Suppressor macrophage (primary cell): ENCODE data around the gene GARNL3.

Source experiments
- DNase-seq, 4 experiments: peaks; one replicate each; pipeline ENCODE4 v3.0.0-alpha.2; 2020 to 2022

GARNL3 gene

GRCh38 chr9:127389381-127390247, 125.0 kb downstream of the GARNL3 start:
- no peak for DNase-seq

GRCh38 chr9:127390248-127390545, 125.6 kb downstream of the GARNL3 start:
- DNase-seq = no peak

DNA sequence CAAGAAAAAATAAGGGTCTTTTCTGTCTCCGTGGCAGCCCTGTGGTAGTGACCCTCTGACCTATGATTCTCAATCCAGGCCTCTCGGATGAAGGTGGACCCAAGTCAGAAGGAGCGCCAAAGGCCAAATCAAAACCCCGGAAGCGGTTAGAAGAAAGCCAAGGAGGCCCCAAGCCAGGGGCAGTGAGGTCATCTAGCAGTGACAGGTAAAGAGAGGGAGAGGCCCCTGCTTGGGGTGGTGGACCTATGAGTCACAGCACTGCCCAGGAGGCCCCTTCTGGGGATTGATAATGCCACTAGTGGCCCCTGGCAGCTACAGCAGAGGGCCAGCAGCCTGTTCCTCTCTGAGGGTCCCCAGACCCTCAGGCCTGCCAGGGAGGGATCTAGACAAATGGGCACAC, 126.0 kb downstream of the GARNL3 start:
- no peak for DNase-seq

GRCh38 chr9:127392166-127392565, 127.6 kb downstream of the GARNL3 start:
- DNase-seq = peak in 2 of 4 experiments; percentile 21 to 33

DNA sequence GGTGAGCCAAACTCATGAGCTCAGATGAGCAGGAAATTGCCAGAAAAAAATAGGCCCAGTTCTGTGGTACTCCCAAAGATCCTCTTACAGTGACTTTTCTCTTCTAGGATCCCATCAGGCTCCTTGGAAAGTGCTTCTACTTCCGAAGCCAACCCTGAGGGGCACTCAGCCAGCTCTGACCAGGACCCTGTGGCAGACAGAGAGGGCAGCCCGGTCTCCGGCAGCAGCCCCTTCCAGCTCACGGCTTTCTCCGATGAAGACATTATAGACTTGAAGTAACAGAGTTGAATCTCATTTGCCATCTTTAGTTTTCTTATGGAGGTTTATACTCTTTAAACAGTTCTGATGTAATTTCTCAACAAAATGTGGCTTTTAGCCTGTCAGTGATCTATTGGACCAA, 128.4 kb downstream of the GARNL3 start:
- no peak for DNase-seq

DNA sequence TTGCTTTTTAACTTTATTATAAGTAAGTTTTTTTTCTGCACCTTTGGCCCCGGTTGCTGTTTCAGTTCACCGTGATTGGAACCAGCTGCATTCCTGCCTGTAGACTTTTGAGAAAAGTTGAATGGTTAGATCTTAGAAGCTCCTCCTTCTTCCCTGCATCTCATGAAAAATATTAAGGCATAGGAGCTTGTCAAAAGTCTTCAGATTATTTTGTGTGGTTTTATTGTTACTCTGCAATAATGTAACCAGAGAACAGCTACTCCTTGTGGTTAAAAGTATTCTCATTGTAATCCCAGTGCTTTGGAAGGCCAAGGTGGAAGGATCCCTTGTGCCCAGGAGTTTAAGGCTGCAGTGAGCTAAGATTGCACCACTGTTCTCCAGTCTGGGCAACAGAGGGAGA, 129.1 kb downstream of the GARNL3 start:
- no peak for DNase-seq

- peak in 3 of 4 experiments; percentile 15 to 52 (median 39) for DNase-seq
These were observed 131.1 kb downstream of the GARNL3 start for GRCh38 chr9:127395497-127396252.

DNA sequence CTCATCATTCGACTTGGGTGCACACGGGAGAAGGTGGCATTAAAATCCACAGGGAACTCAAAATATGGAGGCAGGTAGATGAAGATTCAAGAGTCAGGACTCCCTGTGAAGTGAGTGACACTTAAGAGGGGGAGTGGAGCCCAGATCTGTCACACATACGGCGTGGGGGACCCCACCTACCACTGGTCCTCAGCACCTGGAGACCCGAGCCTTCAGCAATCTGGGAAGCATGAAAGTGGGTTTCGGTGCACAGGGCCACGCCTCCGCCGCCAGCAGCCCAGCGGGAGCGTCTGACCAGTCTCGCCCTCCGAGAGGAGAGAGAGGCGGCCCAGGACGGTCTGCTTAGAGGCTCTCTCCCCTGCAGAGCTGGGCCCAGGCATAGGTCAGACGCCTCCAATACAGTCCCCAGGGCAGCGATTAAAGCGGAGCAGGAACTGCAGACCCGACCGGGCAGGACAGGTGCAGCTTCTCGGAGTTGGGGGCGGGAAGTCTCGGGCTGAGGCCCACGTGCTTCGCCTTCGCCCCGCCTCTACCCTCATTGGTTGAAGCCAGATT, 131.8 kb downstream of the GARNL3 start:
- DNase-seq = no peak

DNA sequence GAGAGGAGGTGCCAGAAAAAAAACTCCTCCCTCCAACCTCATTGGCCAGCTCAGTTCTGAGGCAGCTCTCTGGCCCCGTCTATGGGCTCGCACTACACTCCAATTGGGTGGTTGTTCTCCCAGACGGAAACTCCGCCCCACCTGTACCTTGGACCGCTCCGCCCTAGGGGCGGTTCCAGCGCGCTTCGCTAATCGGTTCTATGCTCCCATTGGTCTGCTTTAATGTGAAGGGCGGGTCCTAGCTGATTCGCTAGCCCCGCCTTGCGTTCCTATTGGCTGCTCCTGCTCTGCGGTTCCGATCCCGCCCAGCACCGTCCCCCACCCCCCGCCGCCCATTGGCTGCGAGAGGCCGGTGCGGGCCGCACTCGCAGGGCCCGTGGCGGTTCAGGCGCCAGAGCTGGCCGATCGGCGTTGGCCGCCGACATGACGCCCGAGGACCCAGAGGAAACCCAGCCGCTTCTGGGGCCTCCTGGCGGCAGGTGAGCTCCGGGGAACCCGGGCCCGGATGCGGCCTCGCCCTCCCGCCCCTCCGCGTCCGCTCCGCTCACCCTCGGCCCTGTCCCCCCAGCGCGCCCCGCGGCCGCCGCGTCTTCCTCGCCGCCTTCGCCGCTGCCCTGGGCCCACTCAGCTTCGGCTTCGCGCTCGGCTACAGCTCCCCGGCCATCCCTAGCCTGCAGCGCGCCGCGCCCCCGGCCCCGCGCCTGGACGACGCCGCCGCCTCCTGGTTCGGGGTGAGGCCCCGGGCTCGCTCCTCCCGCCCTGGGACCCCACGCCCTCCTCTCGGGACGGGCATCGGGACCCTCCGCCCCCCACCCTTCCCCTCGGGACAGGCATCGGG, 132.5 kb downstream of the GARNL3 start, which contains the start of gene SLC2A8:
TSS of gene SLC2A8 (plus strand) at position 362 of the 838 bp plus-strand sequence. CDS start at position 424, 62 bp downstream.
- DNase-seq = peak; percentile 99 to 100 (median 100)

DNA sequence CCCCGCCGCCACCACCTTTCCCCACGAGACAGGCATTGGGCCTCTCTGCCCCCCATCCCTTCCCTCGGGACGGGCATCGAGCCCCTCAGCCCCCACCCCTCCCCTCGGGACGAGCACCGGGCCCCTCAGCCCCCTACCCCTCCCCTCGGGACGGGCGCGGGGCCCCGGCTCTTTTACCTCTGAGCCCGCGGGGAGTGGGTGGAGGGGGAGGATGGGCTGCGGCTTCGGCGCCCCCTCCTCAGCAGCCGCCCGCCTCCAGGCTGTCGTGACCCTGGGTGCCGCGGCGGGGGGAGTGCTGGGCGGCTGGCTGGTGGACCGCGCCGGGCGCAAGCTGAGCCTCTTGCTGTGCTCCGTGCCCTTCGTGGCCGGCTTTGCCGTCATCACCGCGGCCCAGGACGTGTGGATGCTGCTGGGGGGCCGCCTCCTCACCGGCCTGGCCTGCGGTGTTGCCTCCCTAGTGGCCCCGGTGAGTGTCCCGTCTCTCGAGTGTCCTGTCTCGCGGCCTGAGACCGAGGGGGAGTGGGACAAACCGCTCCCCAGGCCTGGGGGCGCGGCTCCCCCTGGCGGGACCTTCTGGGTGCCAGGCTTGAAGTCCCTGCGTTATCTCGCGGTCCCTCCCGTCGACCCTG, 133.2 kb downstream of the GARNL3 start:
- DNase-seq = peak; percentile 37 to 75 (median 53)

DNA sequence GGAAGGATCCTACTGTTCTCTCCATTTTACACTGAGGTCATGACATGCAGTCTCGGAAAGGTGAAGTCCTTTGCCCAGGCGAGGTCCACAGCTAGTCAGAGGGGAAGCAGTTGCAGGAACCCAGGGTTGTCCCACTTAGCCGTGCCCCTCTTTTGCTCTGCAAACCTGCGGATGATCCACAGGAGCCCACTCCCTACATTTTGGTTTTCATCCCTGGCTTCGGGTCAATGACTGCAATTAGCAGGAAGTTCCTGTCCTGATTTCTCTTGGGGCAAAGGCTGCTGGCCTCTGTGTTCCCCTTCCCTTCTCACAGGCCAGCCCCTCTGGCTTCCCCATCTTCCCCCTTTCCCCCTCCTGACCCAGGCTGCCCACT, 133.7 kb downstream of the GARNL3 start:
- DNase-seq = peak in 2 of 4 experiments; percentile 17 to 43

GRCh38 chr9:127398715-127399400, 134.3 kb downstream of the GARNL3 start:
- DNase-seq = no peak

DNA sequence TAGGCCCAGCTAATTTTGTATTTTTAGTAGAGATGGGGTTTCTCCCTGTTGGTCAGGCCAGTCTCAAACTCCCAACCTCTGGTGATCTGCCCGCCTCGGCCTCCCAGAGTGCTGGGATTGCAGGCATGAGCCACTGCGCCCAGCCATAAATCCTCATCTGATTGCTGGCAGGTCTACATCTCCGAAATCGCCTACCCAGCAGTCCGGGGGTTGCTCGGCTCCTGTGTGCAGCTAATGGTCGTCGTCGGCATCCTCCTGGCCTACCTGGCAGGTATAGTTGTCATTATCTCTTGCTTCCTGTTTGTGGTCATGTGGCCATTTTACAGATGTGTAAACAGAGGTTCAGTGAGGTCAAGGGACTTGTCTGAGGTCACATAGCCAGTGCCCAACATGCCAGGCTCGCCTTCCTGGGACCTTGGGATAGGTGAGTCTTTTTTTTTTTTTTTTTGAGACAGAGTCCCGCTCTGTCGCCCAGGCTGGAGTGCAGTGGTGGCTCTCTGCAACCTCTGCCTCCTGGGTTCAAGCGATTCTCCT, 135.2 kb downstream of the GARNL3 start:
- DNase-seq = no peak

GRCh38 chr9:127402401-127403090, 138.0 kb downstream of the GARNL3 start:
- DNase-seq = no peak

GRCh38 chr9:127403507-127404192, 139.1 kb downstream of the GARNL3 start:
- no peak for DNase-seq

GRCh38 chr9:127404631-127405030, 140.1 kb downstream of the GARNL3 start:
- no peak for DNase-seq

DNA sequence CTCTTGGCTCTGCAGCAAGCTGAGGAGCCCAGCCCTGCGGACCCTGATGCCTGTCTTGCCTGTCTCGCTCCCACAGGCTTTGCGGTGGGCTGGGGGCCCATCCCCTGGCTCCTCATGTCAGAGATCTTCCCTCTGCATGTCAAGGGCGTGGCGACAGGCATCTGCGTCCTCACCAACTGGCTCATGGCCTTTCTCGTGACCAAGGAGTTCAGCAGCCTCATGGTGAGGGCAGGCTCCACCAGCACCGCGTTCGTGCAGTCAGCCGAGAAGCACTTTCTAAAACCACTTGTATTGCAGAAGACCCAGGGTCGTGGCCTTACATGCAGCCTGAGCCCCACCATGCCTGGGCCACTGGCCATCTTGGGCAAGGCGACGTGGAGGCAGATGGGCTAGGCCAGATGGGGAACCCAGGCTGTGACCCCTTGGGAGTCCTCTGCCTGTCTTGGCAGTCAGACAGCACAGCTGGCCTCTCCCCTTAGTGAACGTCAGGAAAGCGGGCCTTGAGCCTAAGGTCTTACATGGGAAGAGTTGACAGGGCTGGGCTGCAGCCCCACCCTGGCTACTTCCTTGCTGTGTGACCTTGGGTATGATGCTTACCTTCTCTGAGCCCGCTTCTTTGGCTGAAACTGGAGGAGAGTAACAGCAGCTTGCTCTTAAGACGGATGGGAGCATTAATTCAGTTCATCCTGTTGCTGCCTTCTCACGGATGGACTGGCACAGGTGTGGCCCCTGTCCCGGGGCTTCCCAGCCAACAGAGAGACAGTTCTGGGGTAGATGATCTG, 141.0 kb downstream of the GARNL3 start:
- DNase-seq = no peak

DNA sequence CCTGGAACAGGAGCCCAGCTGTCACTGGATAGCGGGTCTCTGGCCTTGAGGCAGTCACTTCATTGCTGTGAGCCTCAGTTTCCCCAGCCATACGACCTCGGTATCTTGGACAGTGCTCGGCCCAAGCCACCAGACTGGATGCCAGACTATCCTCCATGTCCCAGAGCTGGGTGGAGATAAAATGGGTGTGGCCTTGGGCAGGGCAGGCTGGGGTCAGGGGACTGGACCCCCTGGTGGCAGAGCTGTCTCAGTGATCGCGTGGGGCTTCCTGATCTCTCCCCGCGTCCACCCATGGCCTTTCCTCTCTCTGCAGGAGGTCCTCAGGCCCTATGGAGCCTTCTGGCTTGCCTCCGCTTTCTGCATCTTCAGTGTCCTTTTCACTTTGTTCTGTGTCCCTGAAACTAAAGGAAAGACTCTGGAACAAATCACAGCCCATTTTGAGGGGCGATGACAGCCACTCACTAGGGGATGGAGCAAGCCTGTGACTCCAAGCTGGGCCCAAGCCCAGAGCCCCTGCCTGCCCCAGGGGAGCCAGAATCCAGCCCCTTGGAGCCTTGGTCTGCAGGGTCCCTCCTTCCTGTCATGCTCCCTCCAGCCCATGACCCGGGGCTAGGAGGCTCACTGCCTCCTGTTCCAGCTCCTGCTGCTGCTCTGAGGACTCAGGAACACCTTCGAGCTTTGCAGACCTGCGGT, 142.4 kb downstream of the GARNL3 start:
- no peak for DNase-seq

GRCh38 chr9:127407492-127407843, 142.9 kb downstream of the GARNL3 start:
- DNase-seq = no peak
